ENCODE data around the gene PLXNB2. TPM values are rescaled to one million over a fixed set of nuclear protein-coding genes. Genes with fewer than 3 reads are reported as not detected.

The PLXNB2 gene
- total RNA-seq, 1 experiment from 2014 or later, result 109 TPM

DNA sequence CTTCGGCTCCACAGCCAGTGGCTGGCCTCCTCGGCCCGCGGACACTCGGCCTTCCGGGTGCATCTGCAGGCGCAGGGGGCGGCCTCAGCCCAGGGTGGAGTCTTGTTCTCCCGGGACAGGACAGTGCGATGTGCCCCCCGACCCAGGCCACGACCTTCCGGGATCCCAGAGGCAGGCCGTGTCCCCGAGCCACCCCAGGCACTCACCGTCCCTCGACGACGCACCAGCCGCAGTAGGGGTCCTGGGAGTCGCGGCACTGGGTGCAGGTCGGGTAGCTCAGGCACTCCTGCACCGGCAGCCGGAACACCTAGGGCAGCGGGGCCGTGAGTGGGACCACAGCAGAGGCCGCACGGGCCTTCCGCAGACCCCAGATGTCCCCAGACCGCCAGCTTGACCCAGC lies 19.7 kb downstream of the PLXNB2 start:
- H3K27ac ChIP-seq, result no peak overlapping the region
- H3K36me3 ChIP-seq, result peaks cover 85% of the 10 kb centered on the region

DNA sequence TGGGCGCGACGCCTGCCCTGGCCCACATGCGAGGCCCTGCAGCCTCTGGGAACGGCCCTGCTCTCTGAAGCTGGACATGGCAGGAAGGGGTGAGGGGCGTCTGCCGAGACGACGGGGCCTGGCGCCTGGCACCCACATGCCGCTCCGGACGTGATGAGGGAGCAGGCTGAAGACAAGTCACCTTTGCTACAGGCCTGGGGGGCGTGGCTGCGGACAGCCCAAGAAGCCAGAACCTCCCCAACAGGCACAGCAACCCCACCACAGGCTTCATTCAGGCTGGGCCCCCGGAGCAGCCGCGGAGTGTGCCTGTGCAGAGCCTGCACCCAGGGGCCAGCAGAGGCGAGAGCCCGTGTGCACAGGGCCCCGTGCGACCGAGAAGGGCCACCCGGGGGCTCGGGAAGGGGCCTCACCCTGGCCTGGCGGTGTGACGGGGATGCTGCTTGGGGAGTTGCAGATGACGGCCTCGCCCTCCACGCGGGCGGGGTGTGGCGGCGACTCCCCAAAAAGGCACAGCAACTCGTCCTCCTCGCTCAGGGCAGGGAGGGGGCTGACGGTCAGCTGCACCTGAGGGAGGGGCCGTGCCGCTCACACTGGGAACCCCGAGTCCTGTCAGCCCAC lies 20.6 kb downstream of the PLXNB2 start:
- H3K27ac ChIP-seq, result no peak overlapping the region
- H3K4me1 ChIP-seq, result no peaks in the 10 kb centered on the region
- H3K4me3 ChIP-seq, result no peak overlapping the region
- peaks cover 90% of the 10 kb centered on the region for H3K36me3 ChIP-seq
- DNase-seq, result no peak
- no peaks in the 10 kb centered on the region for H3K9me3 ChIP-seq (replicated peaks)
- no peaks in the 10 kb centered on the region for H3K27me3 ChIP-seq

More for the DNA sequence above, 19.7 kb downstream of the PLXNB2 start:
- no peak overlapping the region for H3K4me3 ChIP-seq
- peaks cover 4% of the 10 kb centered on the region for H3K4me1 ChIP-seq
- no peak for DNase-seq
- H3K9me3 ChIP-seq (replicated peaks), result no peaks in the 10 kb centered on the region
- H3K27me3 ChIP-seq, result no peaks in the 10 kb centered on the region

DNA sequence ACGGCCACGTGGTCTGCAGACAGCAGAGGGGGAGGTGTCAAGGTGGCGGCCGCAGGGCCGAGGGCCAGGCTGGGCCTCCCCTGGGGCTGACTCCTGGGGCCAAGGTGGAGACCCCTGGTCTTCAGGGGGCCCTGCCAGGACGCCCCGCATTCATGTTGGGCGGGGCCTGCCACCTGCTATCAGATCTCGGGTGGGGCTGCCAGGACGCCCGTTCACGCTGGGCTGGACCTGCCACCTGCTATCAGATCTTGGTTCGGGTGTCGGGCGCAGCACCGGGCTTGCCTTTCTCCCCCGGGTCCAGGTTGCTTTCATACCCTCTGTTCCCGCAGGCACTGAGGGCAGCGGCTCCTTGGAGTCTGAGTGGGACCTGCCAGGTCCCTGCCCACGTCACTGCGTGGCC lies 21.2 kb downstream of the PLXNB2 start:
- no peaks in the 10 kb centered on the region for H3K27me3 ChIP-seq
- H3K36me3 ChIP-seq, result peaks cover 90% of the 10 kb centered on the region
- no peak overlapping the region for H3K4me3 ChIP-seq
- H3K9me3 ChIP-seq (replicated peaks), result no peaks in the 10 kb centered on the region
- H3K4me1 ChIP-seq, result no peaks in the 10 kb centered on the region
- H3K27ac ChIP-seq, result no peak overlapping the region
- no peak for DNase-seq

DNA sequence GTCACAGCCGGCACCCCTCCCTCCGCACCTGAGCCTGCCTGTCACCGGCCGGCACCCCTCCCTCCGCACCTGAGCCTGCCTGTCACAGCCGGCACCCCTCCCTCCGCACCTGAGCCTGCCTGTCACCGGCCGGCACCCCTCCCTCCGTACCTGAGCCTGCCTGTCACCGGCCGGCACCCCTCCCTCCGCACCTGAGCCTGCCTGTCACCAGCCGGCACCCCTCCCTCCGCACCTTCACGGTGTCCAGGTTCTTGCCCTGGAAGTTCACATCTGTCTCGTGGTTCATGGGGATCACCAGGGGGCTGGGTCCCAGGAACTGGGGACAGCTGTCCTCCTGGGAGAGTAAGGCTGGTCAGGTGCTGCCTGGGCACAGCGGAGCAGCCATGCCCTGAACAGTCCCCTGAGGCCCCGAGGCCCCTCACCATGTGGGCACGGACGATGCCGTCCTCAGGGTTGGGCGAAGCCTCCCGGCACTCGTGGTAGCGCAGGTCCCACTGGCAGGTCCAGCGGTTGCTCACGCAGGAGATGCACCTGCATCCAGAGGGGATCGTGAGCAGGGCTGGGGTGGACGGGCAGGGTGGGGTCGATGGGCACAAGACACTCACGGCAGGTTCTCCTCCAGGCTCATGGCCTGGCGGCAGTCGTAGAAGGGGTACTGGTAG lies 21.7 kb downstream of the PLXNB2 start:
- Histone ChIP-seq H3K27me3 (no peaks in the 10 kb centered on the region), H3K9me3 (replicated peaks) (no peaks in the 10 kb centered on the region), H3K4me3 (no peak overlapping the region), H3K4me1 (no peaks in the 10 kb centered on the region), H3K36me3 (peaks cover 90% of the 10 kb centered on the region), H3K27ac (no peak overlapping the region)
- no peak for DNase-seq

DNA sequence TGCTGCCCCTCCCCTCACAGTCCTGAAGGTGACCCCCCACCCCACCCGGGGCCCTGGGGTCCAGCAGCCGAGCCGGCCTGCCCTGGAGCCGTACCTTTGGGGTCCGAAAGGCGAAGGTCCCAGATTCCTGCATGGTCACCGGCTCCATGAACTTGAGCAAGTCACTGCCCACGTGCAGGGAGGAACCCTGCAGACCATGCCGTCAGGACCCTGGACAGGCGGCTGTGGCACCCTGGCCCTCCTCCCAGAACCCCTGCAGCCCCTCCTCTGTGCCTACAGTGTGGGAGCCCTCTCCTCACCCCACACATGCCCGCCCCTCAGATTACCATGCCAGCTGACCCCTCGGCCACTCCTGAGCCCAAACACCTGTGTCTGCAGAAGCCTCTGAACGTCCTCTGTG lies 23.0 kb downstream of the PLXNB2 start:
- H3K36me3 ChIP-seq, result peaks cover 86% of the 10 kb centered on the region
- no peak overlapping the region for H3K4me3 ChIP-seq
- H3K9me3 ChIP-seq (replicated peaks), result no peaks in the 10 kb centered on the region
- no peaks in the 10 kb centered on the region for H3K4me1 ChIP-seq
- no peak overlapping the region for H3K27ac ChIP-seq
- H3K27me3 ChIP-seq, result no peaks in the 10 kb centered on the region
- DNase-seq, result no peak

DNA sequence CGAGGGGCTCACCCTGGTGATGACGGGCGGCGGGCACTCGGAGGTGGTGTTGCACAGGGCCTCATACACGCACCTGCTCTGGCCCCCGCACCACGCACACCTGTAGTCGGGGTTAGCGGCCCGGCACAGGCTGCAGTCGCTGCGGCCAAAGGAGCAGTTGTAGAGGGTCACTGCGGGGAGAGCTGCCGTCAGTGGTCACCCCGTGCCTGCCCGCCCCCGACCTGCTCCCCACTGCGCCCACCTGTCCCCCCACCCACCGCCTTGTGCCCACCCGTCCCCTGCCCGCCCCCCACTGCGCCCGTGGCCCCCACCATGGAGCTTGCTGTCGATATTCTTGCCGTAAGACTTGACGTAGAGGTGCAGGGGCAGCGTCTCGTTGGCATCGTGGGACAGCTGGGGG lies 23.6 kb downstream of the PLXNB2 start:
- peaks cover 86% of the 10 kb centered on the region for H3K36me3 ChIP-seq
- H3K4me1 ChIP-seq, result no peaks in the 10 kb centered on the region
- H3K27ac ChIP-seq, result no peak overlapping the region
- no peak overlapping the region for H3K4me3 ChIP-seq
- DNase-seq, result no peak
- no peaks in the 10 kb centered on the region for H3K9me3 ChIP-seq (replicated peaks)
- no peaks in the 10 kb centered on the region for H3K27me3 ChIP-seq

DNA sequence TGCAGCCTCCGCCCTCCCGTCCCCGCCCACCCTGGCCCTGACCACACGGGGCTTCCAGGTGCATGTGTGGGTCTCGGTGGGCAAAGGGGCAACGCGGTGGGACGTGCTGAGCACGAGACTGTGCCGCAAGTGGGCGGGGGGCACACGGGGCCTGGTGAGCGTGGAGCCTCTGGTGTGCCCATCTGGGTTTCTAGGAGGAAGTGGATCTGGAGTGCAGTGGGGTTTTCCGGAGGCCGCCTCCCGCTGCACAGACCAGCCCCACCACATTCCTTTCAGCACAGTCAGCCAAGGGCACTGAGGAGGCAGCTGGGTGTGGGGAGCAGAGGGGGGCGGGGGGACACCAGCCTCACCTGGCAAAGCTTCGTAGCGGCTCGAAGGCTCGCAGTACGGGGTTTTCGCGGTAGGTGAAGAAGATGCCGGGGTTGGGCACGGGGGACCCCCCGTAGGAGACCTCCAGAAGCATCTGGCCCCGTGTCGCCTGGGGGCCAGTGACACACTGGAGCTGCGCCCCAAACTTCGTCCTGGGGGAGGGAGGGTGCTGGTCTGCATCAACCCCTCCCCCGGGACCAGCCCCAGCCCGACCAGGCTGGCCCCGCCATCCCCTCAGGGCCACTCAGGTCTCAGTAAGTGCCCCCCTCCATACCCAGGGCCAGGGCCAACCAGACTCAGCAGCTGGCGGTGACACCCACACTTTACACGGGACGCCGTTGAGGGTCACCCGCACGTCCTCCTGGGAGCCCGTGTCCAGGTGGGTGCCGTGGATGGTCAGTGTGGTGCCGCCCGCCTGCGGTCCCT lies 24.9 kb downstream of the PLXNB2 start:
- Histone ChIP-seq H3K9me3 (replicated peaks) (no peaks in the 10 kb centered on the region), H3K4me1 (no peaks in the 10 kb centered on the region), H3K27ac (no peak overlapping the region), H3K4me3 (no peak overlapping the region), H3K27me3 (no peaks in the 10 kb centered on the region), H3K36me3 (peaks cover 86% of the 10 kb centered on the region)
- no peak for DNase-seq

DNA sequence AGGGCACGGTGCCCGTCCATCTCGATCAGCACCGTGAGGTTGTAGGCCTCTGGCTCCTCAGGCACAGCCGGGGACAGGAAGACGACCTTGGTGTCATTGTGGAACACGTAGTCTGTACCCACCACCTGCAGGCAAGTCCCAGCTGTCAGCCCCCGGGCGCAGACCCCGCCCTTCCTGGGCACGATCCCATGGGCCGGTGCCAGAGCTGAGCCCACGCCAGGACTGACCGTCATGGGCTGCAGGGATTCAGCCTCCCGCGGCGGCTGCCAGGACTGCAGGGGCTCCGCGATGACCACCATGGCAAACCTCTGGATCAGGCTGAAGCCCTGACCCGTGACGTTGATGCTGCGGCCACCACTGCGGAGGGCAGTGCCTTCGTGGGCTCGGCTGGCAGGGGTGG lies 25.5 kb downstream of the PLXNB2 start:
- Histone ChIP-seq H3K27ac (no peak overlapping the region), H3K27me3 (no peaks in the 10 kb centered on the region), H3K4me1 (no peaks in the 10 kb centered on the region), H3K36me3 (peaks cover 86% of the 10 kb centered on the region), H3K9me3 (replicated peaks) (no peaks in the 10 kb centered on the region), H3K4me3 (no peak overlapping the region)
- DNase-seq, result no peak

DNA sequence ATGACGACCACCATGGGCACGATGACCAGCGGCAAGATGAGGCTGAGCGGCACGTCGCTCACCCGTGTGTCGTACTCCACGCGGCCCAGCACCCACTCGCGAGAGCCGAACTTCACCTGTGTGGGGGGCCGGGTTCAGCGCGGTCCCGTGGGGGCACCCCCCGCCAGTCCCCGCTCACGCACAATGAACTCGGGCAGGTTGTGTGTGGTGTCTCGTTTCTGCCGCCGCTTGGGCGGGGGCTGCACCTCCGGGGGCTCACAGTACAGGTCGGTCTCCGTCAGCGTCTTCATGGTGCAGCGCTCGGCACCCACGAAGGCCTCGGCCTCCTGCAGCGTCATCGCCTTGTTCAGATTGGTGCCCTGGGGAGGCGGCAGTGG lies 26.1 kb downstream of the PLXNB2 start:
- Histone ChIP-seq H3K27ac (no peak overlapping the region), H3K4me1 (no peaks in the 10 kb centered on the region), H3K9me3 (replicated peaks) (no peaks in the 10 kb centered on the region), H3K4me3 (no peak overlapping the region), H3K36me3 (peaks cover 86% of the 10 kb centered on the region), H3K27me3 (no peaks in the 10 kb centered on the region)
- no peak for DNase-seq

DNA sequence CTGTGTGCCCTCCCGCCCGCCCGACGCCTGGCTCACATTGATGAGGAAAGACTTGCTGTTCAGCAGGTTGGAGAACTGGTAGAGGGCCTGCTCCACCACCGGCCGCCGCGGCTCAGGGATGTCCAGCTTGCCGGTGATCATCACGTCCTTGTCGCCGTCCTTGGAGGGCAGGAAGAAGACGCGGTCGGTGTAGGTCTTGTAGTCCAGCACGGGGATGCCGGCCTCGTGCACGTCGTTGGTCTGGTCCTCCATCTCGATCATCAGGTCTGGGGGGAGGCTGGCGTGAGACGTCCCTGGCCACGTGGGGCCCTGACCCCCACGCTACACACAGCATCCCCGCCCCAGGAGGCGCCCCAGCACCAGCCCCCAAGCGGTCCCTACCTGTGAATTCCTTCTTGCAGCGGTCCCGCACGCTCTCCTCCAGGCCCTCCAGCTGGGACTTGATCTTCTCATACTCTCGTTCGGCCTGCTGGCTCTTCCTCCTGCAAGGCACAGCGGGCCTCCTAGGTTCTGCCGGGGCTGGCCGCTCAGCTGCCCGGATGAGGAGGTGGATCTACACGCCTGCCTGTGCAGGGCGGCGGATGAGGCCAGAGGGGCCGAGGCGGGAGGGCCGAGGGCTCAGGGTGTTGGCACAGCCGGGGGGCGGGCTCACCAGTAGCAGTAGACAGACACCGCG lies 26.6 kb downstream of the PLXNB2 start:
- peaks cover 84% of the 10 kb centered on the region for H3K36me3 ChIP-seq
- no peak overlapping the region for H3K27ac ChIP-seq
- H3K4me1 ChIP-seq, result no peaks in the 10 kb centered on the region
- no peaks in the 10 kb centered on the region for H3K27me3 ChIP-seq
- H3K9me3 ChIP-seq (replicated peaks), result no peaks in the 10 kb centered on the region
- H3K4me3 ChIP-seq, result no peak overlapping the region
- DNase-seq, result no peak

DNA sequence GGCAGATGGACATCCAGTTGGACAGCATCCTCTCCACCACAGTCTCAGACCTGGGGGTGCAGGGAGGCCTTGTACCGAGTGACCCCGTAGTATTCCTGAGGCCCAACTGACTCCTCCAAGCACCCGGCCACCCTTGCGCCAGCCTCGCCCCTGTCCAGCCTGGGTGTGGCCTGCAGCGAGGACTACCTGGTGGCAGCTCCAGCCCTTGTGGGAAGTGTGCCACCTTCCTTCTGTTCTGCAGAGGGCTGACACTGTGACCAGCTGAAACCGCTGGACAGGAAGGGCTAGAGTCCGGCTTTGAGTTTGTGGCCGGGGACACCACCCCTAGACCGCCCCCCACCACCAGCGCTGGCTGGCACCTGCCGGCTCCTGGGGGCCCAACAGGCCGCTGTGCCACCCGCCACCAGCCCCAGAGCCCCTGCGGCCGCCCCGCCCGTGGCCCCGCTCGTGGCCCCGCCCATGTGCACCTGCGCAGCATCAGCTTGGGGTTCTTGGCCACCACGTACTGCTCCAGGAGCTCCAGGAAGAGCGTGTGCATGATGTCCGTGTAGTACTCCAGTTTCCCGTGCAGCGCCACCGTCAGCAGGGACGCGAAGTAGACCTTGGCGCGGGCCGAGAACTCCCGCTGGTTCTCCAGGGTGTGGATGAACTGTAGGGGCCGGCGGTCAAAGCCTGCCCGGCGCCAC lies 27.3 kb downstream of the PLXNB2 start:
- Histone ChIP-seq H3K4me1 (no peaks in the 10 kb centered on the region), H3K27ac (no peak overlapping the region), H3K4me3 (no peak overlapping the region), H3K36me3 (peaks cover 88% of the 10 kb centered on the region), H3K27me3 (no peaks in the 10 kb centered on the region), H3K9me3 (replicated peaks) (no peaks in the 10 kb centered on the region)
- no peak for DNase-seq

DNA sequence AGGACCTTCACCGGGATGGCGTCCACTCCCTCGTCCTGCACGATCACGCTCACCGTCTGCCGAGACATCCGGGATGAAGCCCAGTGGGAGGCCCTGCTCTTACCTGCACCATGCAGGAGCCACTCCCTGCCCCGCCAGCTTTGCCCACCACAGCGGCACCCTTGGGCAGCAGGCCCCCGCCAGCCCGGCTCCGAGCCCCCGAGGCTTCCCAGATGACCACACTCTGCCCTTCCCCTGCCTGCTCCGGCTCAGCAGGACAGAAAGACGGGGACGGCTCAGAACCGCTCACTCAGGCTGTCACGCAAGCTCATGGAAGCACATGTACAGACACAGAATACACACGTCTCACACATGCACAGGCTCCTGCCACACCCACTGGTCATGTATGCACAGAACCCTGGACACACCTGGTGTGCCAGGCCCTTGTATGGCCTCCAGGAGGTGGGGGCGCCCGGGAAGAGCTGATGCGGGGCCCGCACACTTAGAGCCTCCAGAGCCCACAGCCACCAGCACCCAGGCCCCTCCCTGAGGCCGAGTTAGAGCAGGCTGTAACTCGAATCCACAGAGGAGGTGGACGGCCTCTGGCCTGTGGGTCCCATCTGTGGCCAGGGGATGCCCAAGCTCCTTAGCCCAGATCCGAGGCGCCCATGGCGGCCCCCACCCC lies 28.4 kb downstream of the PLXNB2 start:
- no peak for DNase-seq
- Histone ChIP-seq H3K9me3 (replicated peaks) (no peaks in the 10 kb centered on the region), H3K27ac (no peak overlapping the region), H3K27me3 (no peaks in the 10 kb centered on the region), H3K36me3 (peaks cover 86% of the 10 kb centered on the region), H3K4me1 (no peaks in the 10 kb centered on the region), H3K4me3 (no peak overlapping the region)

DNA sequence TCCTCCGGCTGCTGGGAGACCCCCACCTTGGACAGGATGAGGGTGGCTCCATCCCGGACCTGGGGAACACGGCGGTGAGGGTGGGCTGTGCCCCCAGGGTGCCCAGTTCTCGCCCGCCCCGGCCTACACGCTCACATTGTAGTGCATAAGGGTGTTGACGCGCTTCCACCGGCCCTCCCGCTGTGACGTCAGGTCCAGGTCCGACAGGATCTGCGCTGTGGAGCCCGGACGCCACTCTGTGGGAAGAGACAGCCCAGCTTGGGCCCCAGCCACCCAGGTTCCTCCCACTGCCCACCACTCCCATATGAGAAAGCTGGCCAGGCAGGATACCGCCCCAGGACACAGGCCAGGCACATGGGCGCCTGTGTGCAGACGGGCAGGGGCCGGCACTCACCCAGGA lies 29.0 kb downstream of the PLXNB2 start:
- Histone ChIP-seq H3K9me3 (replicated peaks) (no peaks in the 10 kb centered on the region), H3K4me3 (no peak overlapping the region), H3K4me1 (no peaks in the 10 kb centered on the region), H3K27me3 (no peaks in the 10 kb centered on the region), H3K27ac (no peak overlapping the region), H3K36me3 (peaks cover 82% of the 10 kb centered on the region)
- no peak for DNase-seq

DNA sequence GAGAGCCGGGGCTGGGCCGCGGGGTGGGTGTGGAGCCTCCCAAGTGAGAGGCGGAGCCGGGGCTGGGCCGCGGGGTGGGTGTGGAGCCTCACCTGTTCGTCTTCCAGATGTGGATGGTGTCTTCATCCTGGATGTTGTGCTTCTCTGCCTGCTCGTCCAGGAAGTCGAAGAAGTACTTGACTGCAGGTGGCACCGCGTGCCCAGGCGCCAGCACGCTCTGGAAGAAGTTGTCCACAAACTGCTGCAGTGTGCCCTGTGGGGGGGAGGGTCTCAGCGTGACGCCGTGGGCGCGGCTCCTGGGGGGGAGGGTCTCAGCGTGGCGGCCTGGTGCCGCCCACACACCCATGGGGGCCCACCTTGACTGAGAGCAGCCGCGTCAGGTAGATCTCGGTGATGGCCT lies 29.7 kb downstream of the PLXNB2 start:
- DNase-seq, result no peak
- Histone ChIP-seq H3K27me3 (no peaks in the 10 kb centered on the region), H3K4me1 (no peaks in the 10 kb centered on the region; the same call in 1 of the 2 replicates), H3K27ac (no peak overlapping the region), H3K9me3 (replicated peaks) (no peaks in the 10 kb centered on the region), H3K36me3 (peaks cover 76% of the 10 kb centered on the region), H3K4me3 (no peak overlapping the region)
